HT-29 (cell line): Measurements from ENCODE around the gene PRKACG. TPM values are rescaled to one million over a fixed set of nuclear protein-coding genes. Genes with fewer than 3 reads are reported as not detected.

Experiments
- total RNA-seq: library from RNA; depleted of rRNA; stranded (reverse); fragments of >200 nt; shearing (Covaris generic); gene quantifications from 2 replicates; pipeline ENCODE4 v1.2.3, GENCODE V29; 2014; rRNA removed

Gene PRKACG
- total RNA-seq, 1 experiment from 2014 or later, result not detected

Other genes starting within 250 kb of the PRKACG start
- gene FXN, start 21.6 kb upstream of the PRKACG start, total RNA-seq, result 2.9 and 10.1 TPM in 2 replicates
- gene TJP2, start 160.2 kb upstream of the PRKACG start, total RNA-seq, result 519 and 587 TPM in 2 replicates